Glomerular visceral epithelial cell (primary cell): ENCODE measurements around the gene CLCN6.
"Not testable (repeated sequence)": the region's sequence is repeated elsewhere in the genome, so short reads cannot be mapped to it uniquely, and the experiment has no call there.

Experiments used
- DNase-seq: peaks from one replicate; pipeline ENCODE4 v3.0.0-alpha.2; 2016; ENCODE audit errors: extremely low spot score

The CLCN6 gene

DNA sequence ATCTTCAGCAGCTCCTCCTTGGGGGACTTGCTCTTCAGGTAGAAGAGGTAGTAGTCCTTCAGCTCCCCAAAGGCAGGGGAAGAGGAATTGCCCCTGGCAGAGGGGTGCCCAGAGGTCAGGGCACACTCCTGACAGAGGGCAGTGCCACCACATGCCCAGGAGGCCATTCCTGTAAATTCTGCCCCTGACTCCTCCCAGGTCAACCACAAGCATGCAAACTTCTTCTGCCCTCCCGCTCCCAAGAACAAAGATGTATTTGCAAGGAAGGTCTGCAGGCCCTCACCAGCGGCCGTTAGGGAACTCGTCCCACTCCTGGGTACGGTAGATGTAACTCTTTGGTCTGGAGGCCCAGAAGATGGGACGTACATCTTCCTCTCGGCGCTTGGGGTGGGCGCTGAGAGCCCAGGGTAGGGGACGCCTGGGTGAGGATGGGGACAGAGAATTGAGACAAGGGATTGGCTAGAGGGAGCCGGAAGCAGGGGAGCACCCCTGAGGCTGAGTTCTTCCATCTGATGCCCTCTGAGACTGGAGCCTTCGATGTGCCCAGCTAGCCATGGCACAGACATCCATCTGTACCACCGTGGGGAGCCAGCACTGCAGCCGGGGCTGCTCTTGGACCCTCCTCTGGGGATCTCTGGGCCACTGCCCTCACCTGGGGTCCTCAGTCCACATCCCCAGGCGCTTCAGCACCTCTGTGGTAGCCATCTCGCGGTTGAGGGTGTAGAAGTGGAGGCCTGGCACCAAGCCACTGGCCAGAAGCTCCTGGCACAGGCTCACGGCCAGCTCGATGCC lies 11.3 kb upstream of the CLCN6 start:
- no peak for DNase-seq

DNA sequence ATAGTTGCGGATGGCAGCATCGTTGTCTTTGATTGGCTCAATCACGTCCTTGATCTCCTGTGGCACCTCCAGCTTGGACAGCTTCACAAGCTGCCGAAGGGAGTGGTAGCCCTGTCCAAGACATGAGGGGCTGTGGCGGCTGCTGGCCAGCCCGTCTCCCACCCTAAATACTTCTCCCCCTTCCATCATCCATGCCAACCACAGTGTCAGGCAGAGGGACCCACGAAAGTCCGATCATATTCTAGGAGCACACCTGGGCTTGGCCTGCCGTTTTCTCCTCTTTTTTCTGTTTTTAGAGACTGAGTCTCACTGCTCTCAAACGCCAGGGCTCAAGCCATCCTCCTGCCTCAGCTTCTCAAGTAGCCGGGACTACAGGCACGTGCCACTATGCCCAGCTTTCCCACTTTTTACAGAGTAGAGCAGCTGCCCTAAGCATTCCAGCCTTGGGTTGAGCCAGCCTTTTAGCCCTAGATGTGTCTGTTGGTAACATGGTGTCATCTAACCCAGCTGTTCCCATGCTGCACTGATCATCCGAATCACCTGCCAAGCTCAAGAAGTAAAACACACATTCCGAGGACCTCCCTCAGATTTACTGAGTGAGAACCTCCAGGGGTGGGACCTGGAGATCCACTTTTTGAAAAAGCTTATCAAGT lies 10.6 kb upstream of the CLCN6 start:
- DNase-seq = no peak

DNA sequence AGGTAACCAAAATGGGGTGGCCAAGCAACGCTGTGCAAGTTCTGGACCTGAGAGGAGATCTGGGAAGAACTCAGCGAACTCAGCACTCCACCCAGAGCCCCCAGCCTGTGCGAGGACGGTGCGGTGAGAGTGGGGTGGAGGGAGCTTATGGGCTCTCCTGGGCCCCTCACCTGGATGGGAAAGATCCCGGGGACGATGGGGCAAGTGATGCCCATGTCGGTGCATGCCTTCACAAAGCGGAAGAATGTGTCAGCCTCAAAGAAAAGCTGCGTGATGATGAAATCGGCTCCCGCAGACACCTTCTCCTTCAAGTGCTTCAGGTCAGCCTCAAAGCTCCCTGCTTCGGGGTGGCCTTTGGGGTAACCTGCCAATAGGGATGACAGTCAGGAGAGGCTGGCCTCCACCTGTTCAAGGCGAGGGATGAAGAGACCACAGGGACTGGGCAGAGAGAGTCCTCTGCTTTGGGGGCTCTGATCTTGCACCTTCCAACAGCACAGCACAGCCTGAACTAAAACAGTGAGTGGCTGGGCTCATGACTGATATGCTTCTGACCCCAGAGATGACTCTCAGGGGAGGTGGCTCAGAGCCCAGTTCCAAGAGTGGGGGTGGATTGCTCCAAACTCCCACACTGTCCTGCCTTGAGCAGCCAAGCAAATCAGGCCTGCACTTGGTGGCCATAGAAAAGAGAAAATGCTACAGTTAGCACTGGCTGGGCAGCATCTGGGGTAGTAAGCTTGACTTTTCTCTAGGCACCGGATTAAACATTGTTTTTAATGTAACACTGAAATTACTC lies 9.8 kb upstream of the CLCN6 start:
- DNase-seq = peak; percentile 89

DNA sequence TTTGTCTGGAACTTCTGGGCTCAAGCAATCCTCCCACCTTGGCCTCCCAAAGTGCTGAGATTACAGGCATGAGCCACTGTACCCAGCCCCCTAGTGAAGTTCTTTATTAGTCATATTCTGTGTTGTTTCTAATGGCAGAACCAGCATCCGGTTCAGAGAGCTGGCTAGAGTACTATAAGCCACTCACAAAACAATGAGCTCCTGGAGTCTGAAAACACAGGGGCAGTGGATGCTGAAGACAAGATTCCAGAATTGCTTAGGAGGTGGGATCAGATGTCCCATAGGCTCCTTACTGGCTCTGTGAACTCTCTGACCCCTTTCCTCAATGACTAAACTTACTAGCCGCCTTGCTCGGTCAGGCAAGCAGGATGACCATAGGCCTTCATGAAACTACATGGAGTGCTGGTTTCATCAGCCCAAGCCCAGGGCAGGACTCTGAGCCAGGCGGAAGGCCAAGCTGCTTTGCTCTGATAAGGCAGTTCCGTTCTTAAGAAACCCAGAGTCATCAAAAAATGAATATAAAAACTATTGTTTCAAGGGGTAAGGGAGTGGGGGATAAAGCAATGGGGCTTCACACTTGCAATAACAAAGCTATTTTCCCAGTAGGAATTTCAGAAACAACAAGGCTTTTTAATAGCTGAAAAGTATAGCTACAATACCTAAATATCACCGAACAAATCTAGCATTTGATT lies 8.3 kb upstream of the CLCN6 start:
- peak; percentile 77 for DNase-seq

DNA sequence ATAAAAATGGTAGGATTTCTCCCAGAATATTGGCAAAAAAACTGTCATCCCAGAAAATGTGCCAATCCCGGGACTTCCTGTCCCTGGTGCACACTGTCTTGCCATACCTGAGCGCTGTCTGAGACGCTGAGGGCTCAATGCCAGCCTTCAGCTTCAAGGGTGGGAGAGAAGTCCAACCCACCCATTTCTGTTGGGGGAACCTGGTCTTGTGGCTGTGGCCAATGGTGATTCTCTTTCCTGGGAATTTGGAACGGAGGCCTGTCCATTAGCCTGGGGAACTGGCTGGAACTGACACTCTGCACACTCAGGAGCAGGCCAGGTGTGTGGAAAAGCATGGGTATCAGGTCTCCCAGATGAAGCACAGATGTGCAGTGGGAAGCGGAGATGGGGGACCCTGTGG lies 6.9 kb upstream of the CLCN6 start:
- DNase-seq = no peak

DNA sequence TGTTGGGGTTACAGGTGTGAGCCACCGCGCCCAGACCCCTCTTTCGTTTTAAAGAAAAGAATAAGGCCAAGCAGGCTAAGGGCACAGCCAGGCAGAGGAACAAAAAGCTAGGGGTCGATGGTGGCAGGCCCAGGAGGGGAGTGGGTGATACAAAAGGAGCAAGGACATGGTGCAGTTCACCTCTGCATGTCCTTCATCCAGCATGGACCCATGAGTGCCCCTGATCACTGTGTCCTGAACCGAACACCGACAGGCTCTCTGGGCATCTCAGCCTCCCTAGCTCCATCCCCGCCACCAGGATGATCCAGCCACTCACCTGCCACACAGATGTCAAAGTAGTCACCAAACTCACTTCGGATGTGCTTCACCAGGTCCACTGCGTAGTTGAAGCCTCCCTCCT lies 6.1 kb upstream of the CLCN6 start:
- no peak for DNase-seq

DNA sequence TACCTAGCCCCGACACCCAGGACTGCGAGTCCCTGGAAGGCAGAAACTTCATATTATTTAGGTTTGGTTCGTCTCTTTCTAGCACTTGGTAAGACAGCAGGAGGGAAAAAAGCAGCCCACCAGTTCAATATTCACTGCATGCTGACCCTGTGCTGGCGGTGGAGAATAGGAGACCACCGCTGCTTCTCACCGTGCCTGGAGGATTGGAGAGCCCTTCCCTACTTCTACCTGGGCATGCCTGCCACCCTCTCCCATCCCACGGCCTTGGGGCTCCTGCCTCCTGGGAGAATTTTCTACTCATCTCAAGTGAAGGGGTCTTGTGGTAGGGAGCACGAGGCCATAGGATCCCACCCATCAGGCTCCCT lies 5.6 kb upstream of the CLCN6 start:
- DNase-seq = no peak

DNA sequence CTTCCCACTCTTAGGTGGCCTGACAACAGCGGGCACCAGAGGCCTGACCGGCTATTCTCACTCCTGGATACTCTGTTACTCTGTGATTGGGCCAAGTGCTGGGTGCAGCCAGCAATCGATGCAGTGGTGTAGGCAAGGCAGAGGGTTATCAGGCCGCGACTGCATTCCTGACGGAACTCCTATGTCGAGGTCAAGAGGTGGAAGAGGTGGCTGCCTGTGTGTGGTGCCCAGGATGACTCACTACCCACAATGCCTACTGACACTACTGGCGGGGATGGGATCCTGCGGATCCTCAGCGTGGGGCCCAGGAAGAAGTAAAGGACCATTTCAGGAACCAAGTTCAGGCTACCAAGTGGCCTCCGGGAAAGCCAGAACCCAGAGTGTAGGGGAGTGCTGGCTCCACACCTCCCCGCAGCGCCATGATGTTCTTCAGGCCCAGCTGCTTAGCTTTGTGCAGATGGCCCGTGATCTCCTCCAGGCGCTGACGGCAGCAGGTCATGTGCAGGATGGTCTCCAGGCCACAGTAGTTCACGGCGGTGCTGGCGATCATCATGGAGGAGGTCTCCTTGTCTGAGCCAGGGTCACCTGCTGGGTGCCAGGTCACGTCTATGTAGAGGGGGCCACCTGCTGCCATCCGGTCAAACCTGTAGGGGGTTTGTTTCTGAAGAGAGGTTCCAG lies 5.1 kb upstream of the CLCN6 start:
- peak; percentile 66 for DNase-seq

DNA sequence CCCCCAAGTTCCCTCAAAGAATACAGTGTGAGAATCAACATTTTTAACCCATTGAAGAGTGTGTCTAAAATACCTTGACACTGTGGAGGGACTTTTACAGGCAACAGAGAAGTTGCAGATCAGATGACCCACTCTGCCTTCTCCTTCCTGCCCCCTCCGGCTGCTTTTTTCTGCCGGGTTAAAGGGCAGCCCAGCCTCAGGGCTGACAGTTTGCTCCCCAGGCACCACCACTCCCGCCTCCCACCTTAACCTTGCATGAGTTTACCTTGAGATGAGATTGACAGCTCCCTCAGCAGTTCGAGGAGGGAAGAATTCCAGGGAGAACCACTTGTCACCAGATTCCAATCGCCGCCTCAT lies 3.4 kb upstream of the CLCN6 start:
- DNase-seq = no peak

DNA sequence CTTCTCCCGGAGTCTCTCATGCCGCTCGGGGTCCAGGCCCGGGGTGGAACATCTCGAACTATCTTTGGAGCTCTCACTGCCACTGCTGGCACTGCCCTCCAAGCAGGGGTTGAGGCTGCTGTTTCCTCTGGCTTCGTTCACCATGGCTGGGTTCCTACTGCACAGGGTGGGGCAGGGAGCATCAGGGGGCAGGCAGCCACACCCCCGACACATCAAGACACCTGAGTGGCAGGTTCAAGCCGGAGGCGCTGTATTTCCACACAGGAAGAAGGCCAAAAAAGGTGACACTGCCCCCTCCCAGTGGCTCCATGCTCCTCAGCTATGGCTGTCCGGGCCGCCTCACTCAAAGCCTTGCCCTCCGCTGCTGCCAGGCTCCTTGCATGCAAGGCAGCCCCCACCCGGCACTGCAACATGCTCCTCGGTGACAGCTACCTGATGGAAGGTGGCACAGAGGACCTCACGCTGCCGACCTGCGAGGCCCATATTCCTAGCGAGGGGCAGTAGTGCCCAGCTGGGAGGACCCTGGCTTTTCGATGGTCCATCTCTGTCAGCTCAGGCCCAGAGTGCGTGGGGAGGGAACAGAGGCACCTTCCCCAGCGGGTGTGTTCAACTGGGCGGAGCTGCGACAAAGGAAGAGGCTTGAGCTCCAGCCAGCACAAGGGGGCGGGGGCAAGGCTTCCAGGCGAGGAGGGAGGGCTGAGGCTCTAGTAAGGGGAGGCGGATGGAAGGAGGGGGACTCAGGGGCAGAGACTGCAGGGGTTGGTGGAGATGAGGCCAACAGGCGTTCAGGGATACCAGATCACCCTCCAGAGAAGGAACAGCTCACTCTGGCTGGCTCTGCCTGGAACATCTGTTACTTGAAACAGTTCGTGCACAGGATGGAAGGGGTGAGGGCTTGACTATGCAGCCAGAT lies 2.8 kb upstream of the CLCN6 start:
- peak; percentile 95 for DNase-seq

DNA sequence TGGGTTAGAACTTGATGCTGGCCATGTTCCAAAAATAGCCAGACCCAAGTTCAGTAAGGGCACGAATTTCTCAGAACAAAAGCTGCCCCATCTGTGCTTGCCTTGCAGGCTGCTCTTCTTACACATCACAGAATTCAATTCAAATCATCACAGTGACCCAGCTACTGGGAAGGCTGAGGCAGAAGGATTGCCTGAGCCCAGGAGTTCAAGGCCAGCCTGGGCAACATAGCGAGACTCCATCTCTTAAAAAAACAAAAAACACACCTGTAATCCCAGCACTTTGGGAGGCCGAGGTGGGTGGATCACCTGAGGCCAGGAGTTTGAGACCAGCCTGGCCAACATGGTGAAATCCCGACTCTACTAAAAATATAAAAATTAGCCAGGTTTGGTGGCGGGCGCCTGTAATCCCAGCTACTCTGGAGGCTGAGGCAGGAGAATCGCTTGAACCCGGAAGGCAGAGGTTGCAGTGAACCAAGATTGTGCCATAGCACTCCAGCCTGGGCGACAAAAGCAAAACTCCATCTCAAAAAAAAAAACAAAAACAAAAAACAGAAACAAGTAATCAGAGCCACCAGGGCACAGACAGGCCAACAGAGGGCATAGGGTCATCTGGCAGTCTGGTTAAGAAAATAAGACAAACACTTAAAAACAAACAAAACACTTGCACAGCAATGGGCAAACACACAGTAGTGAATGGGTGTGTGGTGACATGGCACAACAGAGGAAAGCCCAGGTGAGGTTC lies 1.9 kb upstream of the CLCN6 start:
- not testable (repeated sequence) for DNase-seq

DNA sequence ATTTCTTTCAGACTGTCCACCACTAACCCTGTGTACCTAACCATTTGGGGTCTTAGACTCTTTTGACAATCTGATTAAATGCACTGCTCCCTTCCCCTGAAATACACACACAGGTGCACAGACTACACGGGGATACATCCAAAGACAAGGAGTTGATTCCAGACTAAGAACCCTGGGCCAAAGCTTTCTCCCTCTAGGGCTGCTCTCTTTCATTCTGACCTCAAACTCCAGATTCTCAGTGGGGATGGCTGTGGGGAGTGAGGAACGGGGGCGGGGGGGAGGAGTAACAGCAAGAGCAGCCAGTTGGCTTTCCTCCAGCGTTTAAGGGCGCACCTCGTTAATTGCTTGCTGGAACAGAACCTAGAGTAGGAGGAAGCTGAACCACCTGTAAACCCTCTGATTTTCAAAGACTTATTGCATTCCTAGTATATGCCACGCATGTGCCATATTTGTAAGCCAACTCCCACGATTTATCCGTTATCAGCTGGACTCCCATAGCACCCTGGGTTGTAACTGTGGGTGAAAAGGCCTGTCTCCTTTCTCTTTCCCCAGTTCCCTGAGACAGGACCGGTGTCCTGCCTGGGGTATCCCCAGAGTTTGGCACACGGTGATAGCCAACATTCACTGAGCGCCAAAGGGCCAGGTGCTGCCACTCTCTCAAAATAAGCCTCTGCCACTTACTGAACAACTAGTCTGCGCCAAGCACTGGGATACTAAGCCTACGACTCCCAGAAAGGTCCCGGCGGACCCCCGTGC lies 1.1 kb upstream of the CLCN6 start:
- peak; percentile 67 for DNase-seq

DNA sequence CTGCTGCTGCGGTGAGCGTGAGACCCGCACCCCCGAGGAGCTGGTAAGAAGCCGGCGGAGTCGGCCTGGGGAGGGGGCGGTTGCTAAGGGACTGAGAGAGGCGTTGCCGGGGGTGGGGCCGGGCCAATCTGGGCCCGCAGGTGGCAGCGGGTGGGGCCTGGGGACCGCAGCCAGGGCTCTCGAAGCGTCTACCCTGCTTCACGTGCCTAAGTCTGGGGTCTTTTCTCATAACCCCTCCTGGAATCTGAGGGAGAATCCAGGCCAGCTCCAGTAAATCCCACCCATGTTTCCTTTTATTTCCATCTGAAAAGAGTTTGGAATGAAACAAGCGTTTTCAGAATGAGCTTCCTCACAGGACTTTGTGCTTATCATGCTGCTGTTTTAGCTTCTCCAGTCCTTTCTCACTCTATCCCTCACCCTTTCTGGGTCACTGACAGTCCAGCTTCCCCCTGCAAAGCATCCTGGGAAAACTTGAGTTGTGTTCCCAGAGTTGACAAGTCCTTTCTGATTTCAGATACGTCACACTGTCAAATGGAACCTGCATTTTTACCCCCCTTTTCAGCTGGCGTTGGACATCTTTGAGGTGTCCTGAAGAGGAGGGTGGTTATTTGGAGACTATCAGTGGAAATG lies 431 bp downstream of the CLCN6 start:
- DNase-seq = no peak

DNA sequence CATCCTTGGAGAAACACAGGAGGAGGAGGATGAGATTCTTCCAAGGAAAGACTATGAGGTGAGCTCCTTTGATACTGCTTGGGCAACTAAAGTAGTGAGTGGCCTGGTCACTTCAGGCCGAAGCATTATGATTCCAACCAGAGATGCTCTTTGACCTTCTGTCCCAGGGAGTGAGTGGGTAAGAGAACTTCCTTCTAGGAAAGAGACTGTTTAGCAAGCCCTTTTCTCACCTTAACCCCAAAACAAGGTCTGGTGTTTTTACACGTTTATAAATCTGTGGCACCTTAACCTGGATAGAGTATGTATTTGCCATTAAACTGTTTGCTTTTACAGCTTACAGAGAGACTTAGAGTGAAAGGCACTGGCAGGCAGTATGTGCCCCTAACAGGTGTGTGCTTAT lies 1.1 kb downstream of the CLCN6 start:
- no peak for DNase-seq

DNA sequence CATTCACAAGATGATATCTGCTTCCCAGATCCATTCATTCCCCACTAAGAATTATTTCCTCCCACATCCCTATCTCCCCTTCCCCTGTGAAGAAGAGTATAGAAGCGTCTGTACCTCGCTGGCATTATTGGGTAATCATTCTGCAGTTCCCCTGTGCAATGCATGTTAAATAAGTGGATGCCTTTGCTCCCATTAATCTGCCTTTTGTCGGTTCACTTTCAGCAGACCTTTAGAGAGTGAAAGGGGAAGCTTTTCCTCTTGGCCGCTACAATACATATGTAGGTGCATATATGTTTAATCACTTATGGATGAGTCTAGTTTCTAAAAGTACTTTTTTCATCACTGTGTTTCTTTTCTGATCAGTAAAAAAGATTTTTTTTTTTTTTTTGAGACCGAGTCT lies 7.0 kb downstream of the CLCN6 start:
- DNase-seq = no peak

DNA sequence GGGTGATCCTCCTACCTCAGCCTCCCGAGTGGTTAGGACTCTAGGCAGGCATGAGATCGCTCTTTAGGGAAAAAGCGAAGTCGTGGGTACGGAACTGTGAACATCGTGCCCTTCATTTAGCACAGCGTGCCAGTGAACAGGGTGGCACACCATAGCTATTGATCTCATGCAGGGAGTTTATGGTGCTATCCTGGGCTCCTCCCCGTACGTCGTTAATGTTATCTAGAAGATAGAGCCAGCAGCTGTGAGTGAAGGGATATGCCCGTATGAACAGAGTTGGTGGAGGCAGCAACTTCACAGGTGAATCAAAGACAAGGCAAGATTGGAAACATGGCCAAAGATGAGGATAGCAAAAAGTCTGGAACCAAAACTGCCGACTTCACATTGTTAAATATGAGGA lies 11.2 kb downstream of the CLCN6 start:
- no peak for DNase-seq

DNA sequence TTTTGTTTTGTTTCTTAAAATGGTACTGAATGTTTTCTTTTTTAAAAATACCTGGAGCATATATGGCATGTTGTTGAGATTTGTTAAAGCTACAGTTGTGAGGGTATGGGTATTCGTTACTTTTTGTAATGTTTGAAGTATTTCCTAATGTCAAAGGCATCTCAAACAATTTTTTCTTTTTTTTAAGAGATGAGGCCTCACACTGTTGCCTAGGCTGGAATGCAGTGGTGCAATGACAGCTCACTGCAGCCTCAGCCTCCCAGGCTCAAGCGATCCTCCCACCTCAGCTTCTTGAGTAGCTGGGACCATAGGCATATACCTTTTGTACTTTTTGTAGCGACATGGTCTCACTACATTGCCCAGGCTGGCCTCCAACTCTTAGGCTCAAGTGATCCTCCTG lies 16.1 kb downstream of the CLCN6 start:
- DNase-seq = no peak

DNA sequence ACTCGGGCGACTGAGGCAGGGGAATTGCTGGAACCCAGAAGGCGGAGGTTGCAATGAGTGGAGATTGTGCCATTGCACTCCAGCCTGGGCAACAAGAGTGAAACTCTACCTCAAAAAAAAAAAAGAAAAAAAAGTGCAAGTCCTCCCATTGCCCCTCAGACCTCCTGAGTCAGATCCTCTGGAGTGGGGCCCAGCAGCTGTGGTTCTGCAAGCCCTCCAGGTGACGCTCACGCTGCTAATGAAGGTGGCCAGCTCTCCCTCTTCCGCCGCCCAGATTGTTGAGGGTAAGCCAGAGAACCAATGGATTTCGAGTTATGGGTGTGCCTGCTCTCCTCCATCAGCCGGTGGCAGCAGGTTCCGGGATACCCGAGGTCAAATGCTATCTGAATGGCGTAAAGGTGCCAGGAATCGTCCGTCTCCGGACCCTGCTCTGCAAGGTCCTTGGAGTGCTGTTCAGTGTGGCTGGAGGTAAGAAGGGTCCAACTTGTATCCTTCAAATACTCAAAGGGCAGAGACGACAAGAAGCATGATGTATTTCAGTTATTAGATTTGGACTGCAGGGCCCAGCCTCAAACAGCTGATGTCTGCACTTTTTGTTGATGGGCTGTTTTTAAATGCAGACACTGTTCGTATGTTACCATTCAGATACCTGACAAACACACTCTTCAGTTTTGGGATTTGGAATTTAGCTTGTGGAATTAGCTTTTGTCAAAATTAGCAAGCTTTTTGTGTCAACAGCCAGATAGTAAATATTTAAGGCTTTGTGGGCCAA lies 17.6 kb downstream of the CLCN6 start:
- no peak for DNase-seq
